ENCODE results near the gene PLXNA4.

PLXNA4 gene

DNA sequence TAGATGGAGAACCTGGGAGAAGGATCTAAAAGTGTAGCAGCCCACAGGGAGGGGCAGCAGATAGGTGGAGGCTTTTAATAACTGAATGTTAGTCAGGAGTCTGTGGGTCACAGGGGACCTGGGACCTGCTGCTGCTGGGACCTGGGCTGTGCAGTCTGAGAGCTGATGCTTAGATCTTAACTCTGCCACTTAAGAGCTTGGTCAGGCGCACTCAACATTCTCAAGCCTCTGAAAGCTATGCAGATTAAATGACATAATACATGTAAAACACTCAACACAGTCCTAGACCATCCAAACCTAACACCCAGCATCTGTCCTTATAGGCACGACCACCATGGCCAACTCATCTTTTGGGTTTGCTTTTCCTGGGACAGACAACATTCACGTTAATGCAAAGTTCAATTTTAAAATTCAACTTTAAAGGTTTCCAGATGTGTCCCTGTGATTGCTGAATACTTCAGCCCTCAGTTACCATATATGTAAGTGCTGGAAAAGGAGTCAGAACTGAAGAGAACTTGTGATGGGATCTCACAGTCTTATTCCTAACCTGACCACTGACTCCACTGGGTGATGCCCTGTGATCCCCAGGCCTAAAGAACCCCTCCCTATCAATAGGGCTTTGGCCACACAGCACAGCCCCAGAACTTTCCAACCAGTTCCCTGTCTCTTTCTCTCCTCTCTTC is 321.0 kb downstream of the PLXNA4 start:
- DNase-seq = no peak

DNA sequence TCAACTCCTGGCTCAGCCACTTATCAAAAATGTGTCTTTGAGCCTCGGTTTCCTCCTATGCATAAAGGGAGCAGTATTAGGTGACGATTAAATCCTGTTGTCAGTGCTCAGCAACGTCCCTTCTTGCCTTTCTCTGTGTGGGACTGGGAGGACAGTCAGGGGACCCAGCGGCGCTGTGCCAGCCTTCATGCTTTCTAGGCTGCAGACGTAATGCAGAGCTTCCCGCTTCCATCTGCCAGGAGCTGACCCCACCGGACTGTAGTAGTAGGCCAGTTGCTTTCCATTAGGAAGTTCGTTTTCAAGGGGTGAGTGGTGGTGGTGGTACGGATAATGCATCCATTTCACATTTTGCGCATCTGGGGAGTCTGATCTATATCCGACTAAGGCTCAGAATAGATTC is 321.8 kb downstream of the PLXNA4 start:
- no peak for DNase-seq

DNA sequence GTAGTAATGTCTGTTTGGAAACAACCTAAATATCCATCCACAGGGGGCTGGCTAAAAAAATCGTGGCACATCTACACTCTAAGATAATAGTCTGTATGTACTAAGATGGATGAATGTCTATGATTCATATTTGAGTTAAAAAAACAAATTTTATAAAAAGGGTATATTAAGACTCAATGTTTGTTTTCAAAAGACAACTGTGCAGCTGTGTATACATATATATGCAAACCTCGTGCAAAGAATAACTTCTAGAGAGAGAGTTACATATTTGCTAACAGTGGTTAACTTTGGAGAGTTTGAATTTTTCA is 323.5 kb downstream of the PLXNA4 start:
- no peak for DNase-seq

DNA sequence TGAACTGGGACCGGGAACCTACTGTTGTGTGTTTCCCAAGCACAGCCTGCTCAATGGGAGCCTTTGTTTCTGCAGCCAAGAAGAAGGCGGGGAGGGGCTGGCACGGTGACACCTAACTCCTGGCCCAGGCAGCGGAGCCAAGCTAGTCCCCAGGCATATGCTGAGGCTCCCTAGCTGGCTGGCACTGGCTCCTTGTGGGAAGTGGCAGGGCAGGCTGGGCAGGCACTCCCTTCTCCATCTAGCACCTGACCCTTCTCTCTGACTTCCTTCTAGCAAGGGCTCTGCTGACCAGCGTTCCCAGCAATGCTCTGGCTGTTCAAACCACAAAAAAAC is 325.0 kb downstream of the PLXNA4 start:
- peak; percentile 17 for DNase-seq

DNA sequence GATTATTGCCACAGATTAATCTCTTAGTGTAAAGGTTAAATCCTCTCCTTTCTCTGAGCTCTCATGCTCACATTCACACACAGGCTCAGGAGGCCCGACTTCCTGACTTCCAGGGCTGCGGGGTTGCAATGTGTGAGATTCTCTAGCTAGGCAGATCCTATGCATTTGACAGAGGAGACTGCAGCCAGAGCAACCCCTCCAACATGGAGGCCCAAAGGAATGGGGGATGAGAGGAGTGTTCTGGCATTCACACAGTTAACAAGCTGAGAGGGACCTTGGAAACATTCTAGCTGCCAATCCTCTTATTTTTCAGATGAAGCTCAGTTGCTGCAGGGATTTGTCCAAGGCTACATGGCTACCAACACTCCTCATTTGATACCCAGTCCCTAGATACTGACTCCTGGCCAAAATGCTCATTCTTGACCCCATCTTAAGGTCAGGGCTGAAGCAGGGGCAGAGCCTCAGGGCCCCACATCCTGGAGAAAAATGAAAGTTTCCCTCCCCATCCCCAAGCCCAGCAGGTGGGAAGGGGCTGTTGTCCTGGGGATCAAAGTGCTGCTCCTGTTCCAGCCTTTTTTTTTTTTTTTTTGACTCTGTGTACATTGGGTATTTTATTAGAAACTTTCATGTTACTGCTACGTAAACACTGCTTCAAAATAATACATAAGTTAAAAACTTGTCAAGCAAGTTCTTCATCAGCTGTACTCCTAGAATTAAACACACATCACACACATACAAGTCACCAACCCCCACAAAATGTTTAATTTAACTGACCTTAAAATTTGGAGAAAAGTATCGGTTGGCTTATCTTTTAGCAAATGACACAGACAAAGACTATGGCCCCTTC is 325.6 kb downstream of the PLXNA4 start:
- no peak for DNase-seq

DNA sequence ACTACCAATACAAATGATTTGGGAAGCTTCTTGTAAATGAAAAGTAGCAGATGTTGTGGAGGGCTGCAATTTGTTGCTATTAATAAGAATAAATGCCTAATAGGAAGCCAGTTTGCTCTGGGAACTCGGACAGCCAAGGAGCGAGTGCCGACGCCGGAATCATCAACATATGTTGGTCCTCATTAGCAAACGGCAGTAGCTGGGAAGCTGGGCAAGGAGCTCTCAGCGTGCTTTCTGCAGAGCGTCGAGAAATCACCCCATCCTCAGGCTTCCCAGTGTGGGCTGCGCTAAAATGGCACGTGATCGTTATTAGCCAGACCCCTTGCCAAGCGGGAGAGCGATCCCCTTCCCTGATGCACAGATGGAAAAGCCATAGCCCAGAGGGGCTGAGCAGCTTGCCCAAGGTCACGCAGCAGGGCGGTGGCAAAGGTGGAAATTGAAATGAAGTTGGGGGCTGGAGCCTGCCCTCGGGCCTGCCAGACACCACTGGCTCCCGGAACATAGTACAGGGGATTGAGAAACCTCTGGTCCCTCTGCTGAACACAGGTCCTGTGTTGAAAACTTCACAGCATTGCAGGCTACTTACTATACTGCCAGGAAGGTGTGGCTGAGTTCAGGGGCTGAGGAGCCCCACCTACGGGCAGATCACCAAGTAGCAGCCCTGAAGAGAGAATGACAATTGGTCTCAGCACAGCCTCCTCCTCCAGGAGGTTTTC is 326.9 kb downstream of the PLXNA4 start:
- DNase-seq = peak; percentile 2

DNA sequence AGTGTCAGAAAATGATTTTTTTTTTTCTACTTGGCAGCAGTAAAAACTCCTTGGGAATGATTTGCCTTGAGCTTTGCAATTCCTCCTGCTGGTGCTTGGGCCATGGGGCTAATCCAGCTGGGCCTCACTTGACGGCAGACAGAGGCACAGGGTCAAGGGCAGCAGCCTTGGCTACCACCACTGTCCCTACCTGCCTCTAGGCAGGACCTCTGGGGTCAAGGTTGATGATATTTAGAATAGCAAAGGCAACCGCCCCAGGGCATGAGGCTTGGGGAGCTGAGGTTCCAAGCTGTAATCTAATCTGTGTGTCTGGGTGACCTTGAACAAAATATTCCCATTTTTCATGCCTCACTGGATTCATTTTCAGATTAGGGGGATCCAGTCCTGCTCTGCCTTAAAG is 327.4 kb downstream of the PLXNA4 start:
- no peak for DNase-seq

DNA sequence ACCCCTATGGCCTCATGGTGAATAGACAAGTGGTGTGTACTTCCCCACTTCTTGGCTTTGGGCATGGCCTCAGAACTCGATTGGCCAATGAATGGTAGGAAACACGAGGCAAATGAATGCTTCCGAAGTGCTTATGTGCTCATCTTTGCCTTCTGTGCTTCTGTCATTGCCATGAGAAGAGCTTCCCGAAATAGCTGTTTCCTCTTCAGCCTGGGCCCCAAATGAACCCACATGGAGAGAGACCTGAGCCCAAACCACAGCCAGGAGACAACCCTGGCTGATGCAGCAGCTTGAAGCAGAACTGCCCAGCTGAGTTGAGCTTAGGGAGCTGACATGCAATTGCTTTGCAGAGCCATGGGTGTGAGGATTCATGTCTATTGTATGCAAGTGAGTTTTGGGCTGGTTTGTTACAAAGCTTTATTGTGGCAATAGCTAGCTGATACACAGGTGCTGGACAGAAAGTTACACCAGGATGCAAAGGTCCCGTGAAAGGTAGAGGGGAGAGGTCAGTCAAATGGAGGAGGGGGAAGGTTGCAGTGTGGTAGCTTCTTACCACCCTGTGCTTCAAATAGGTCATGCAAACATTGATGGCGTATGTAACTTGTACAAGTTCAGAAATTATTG is 328.2 kb downstream of the PLXNA4 start:
- DNase-seq = no peak

DNA sequence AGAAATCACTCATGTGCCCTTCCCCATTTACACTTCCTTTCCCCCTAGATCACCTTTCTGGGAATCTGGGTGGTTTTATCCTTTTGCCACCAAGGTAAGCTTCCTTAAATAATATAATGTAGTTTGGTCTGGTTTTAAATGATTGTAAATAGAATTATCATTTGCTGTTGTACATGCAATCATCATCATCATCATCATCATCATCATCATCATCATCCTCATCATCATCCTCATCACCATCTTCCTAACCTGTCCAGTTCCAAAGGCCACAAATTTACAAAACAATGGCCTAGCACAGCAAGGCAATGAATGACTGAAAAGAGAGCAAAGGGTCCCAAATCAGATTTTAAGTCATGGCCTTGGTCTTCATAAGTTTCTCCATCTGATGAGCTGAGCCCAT is 329.7 kb downstream of the PLXNA4 start:
- DNase-seq = no peak

DNA sequence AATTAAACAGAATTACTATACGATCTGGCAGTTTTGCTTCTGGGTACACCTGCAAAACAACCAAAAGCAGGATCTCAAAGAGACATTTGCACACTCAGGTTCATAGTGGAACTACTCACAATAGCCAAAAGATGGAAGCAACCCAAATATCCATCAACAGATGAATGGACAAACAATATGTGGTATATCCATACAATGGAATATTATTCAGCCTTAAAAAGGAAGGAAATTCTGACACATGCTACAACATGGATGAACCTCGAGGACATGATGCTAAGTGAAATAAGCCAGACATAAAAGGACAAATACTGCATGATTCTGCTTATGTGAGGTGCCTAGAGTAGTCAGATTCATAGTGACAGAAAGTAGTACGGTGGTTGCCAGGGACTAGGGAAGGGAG is 330.7 kb downstream of the PLXNA4 start:
- DNase-seq = no peak

DNA sequence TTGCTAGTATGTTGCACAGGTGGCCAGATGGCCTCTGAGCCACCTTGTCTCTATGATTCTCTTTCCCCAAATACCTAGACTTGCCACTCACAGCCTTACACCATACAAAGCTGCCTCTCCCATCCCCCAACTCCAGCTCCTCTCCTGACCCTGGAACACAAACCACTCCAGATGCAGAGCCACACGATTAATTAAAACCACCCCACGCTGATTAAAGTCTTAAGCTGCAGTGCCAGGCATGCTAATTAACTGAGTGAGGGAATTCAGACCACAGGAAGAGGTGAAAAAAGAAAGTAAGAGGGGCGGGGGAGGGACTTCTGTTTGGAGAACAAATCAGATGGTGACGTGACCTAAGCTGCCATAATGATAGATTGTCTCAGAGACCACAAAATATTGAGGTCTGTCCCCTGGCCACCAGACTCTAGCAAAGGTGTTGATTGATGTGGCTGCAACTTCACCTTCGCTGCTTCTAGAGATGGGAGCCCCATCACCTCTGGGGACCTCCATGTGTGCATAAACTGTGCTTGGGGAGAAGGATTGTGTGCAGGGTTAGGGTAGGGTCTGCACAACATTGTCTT is 331.3 kb downstream of the PLXNA4 start:
- no peak for DNase-seq

DNA sequence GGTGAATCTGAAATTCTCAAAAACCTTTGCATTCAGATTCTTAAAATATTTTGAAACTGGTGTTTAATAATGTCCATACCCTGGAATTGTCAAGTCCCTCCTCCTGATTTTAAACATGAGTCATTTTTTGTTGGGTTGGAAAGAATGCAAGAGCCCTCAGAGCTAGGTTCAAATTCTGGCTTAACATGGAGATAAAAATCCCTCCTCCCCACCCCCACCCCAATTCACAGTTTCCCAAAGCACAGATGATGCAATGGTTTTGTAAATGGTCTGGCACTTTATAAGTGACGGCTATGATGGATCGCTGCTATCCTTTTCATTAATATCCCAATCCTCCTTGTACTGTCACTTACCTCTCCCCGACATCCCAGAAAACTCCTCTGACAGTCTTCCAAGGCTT is 332.8 kb downstream of the PLXNA4 start:
- DNase-seq = no peak

DNA sequence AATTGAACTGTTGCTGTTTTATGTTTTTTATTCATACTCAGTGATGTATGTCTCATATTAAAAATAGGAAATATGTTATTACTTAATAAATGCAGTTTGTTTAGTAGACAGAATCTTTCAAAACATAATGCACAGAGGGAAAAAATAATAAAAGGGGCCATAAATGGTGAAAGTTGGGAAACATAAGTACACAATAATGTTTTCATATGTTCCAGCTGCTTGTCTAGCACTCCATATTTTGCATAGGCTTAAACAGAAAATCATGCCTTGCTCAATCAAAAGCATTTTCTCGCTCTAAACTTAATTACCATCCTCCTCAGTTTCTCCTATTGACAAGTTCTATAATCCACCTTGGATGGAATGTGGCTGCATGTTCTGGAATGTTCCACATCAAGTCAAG is 333.2 kb downstream of the PLXNA4 start:
- DNase-seq = no peak

DNA sequence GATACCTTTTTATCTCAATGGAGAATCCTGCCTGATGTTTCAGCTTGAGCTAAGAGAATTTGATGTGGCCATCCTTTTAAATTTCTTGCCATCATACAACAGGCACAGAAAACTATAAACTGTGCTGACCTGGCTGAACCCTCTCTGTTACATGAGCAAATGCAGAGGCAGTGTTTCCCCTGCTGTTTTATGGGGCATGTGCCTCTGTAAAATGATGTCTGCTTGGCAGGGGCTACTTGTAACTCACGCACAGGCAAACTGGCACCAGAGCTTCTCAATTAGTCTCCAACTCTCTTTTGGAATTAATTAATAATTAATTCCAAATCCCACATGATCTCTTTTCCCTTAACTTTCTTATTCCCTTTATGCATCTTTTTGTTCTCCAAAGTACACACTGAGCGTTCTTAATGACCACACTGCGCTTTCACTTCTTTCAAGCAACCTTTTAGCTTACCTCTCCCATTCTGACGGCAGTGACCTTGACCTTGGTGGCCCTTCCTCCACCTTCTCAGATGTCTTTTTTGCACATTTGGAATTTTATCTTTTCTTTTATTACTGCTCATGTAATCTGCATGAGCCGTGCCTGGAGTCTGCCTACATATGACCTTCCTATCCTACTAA is 334.0 kb downstream of the PLXNA4 start:
- no peak for DNase-seq

DNA sequence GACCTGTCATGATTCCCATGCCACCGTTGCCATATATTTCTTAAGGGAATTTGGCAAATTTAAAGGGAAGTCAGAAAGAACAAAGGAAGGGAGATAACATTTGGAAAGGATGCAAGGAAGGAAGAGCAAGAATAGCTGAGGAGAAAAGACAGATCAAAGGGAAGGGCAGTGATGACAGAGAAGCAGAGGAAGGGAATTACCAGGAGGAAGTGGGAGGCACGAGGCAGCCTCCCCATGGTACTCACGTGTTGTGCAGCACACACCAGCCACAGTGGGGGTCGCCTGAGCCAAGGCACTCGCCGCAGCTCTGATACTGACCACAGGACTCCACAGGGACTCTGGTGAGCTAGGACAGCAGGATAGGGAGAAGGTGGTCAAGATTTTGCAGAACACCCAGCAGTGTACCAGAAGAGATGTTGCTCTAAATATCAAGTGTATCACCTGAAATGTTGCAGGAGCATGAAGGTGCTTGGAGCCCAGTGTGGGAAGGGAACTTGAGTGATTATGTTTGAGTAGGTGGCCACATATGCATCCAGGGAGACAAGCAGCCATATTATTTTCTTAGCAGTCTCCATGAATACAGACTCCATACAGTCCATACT is 335.3 kb downstream of the PLXNA4 start:
- DNase-seq = no peak

DNA sequence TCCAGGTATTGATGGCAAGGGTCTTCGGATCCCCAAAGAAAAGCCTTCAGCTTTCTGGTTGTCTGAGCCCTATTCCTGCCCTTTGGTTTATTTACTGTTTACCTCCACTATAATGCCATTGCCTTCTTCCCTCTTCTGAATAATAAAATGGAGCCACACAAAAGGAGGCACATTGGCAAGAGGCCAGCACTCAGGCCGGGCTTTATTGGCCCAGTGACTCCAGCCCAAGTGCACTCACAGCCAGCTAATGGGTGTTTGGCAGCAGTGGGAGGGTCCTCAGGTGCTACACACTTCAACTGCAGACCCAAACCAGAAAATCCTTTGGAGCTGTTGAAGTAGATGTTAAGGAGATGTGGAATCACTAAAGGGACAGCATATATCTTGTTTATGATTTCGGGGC is 336.0 kb downstream of the PLXNA4 start:
- DNase-seq = peak; percentile 77

DNA sequence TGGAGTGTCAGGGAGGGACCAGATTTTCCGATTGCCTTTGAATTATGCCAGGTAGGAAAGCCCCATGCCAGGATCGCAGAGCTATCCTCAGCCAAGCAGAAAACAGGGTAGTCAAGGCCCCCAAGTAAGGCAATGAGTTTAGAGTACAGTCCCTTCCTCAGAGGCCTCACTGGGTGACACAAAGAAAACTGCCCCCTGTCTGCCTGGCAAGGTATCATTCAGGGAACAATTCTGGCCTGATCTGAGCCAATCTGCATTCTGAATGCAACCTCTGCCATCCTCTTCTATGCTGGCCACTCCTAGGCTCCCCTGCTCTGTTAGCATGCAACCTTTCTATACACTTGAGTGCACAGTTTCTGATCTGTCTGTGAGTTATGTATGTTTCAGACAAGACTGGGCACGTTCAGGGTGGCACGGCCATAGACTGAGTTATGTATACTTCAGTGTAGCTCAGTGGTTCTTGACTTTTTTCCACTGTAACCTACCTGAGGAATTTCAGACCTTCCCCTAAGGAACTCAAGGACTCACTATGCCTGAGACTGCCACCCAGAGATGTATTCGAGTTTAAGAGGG is 336.8 kb downstream of the PLXNA4 start:
- DNase-seq = peak; percentile 78

DNA sequence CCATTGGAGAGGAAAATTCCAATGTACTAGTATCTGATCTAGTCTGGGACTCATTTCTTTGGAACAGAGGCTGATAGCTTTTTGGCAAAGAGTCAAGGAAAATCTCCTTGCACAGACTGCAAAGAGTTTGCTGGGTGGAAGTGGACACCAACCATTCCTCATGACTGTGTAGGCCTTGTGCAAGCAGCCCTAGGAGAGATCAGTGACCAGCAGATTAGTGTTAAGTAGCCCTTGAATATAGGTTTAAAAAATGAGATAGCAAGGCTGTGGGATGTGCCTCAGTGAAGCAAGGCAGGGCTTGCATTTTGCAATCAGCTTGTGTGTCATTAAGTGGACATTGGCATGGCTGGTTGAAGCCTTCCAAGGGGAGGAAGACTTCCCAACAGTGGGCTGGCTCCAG is 341.6 kb downstream of the PLXNA4 start:
- no peak for DNase-seq

DNA sequence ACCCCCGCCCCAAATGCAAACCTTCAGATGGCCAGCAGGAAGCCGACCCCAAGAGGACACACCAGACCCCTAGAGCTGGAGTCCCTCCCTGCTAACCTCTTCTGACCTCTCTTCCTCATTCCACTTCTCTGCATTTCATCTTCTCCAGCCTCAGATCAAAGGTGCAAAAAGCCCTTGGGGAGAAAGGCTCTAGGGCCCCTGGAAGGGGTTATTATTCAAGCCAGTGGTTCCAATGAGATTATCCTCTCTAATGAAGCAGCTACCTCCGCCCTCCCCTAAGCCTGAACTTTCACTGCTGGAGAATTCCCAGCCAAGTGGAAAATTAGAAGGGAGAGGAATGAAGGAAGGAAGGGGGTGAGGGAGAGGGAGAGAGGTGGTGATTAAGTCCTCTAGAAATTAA is 343.9 kb downstream of the PLXNA4 start:
- no peak for DNase-seq

DNA sequence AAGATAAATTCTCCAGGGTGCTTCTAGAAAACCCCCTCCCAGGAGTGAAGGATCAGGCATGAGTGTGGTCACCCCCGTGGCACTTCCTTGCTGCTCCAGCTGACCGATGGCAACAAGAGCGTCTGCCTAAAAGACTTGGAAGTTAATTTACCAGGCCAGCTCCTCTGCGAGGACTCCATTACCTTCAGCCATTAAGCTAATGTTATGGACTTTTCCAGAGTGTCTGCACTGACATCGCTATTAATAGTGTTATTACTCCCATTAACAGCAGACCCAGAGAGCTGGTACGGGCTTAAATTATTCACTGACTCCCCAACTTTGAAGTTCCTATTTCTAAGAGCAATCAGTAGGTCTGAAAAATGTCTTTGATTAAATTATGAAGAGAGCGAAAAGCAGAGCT is 345.8 kb downstream of the PLXNA4 start:
- no peak for DNase-seq

DNA sequence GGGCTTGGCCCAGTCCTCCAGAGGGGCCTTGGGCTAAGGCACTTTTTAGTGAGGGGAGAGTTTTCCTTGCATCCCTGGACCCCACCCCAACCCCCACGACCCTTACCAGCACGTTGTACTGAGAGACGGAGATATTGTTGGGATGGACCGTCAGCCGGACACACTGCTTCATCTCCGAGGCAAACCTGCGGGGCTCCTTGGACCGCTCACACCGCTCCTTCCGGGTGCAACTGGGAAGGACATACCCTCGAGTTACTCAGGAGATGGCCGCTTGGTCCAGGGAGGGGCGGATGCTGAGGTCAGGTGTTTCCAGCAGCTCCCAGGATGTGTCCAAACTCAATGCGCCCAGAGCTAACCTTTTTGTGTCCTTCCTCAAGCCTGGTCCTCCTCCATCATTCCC is 348.0 kb downstream of the PLXNA4 start:
- DNase-seq = no peak

DNA sequence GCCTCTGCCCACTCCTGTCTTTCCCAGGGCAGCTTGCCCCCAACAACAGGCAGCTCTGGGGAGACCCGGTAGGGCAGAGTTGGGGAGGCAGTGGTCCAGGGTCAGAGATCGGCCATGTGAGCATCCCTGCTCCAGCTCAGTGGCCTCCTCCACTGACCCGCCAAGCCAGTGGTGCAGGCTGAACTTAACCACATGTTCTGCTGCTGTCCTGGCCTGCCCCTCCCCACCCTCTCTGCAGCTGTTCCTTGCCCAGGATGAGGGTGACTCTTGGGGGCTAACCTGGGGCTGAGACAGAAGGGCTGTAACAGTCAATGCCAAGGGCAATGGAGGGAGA is 349.3 kb downstream of the PLXNA4 start:
- no peak for DNase-seq
